Measurements from ENCODE around the gene HID1. TPM values are rescaled to one million over a fixed set of nuclear protein-coding genes. Genes with fewer than 3 reads are reported as not detected.

HID1 gene
- total RNA-seq, 1 donor from 2014 or later = 11.8 TPM

- H3K4me3 Mint-ChIP-seq = no peak overlapping the region
- no peak overlapping the region for H3K27ac Mint-ChIP-seq (ENCODE audit: unreplicated experiment)
- DNase-seq (ENCODE audit: low read depth, low spot score) = no peak
- no peaks in the 10 kb centered on the region for H3K4me1 Mint-ChIP-seq
- no peak for TF ChIP-seq CTCF (conservative IDR thresholded peaks at IDR 0.05)
- H3K27me3 Mint-ChIP-seq (ENCODE audit: low read depth) = no peaks in the 10 kb centered on the region
- no peaks in the 10 kb centered on the region for H3K9me3 Mint-ChIP-seq
- no peaks in the 10 kb centered on the region for H3K36me3 Mint-ChIP-seq (ENCODE audit: low read depth)
Observed at GRCh38 chr17:75003957-75004355, 31.4 kb upstream of the HID1 start.

GRCh38 chr17:75003070-75003956 lies 30.8 kb upstream of the HID1 start:
- no peak for DNase-seq (ENCODE audit: low read depth, low spot score)
- H3K4me1 Mint-ChIP-seq = no peaks in the 10 kb centered on the region
- no peak for TF ChIP-seq CTCF (conservative IDR thresholded peaks at IDR 0.05)
- no peaks in the 10 kb centered on the region for H3K9me3 Mint-ChIP-seq
- H3K4me3 Mint-ChIP-seq = no peak overlapping the region
- no peaks in the 10 kb centered on the region for H3K27me3 Mint-ChIP-seq (ENCODE audit: low read depth)
- no peak overlapping the region for H3K27ac Mint-ChIP-seq (ENCODE audit: unreplicated experiment)
- no peaks in the 10 kb centered on the region for H3K36me3 Mint-ChIP-seq (ENCODE audit: low read depth)

DNA sequence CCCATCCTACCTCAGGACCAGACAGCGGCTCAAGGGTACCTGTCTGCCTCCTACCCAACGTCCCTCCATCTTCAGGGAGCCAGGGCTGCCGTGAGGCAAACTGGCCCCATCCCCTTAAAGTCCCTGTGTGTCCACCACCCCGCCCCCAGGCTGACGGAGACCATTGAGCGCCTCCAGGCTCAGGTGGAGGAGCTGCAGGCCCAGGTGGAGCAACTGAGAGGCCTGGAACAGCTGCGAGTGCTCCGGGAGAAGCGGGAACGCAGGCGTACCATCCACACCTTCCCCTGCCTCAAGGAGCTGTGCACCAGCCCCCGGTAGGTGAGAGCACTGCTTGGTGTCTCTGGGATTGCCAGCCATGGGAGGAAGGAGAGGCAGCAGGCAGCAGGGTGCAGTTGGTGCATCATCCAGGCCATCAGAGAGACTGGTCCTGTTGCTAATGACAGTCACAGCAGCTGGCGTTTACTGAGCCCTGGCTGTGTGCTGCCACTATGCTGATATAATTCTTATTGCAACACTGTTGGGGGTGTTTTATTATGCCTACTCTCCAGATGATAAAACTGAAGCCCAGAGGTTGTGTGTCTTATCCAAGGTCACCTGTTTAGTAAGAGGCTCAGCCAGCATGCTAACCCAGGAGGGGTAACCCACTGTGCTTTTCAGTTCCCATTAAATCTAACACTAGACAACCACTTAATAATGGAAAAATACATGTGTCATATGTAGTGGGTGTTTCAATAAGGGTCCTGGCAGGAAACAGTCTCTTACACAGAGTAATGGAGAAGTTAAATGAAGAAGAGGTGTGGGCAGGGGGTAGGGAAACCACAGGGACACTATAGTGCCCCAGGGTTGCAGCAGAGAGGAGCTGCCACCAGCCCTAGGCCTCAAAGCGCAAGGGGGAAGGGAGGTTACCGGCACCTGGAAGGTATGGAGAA lies 29.6 kb upstream of the HID1 start:
- no peaks in the 10 kb centered on the region for H3K4me1 Mint-ChIP-seq
- no peak overlapping the region for H3K27ac Mint-ChIP-seq (ENCODE audit: unreplicated experiment)
- no peaks in the 10 kb centered on the region for H3K36me3 Mint-ChIP-seq (ENCODE audit: low read depth)
- H3K4me3 Mint-ChIP-seq = no peak overlapping the region
- no peak for TF ChIP-seq CTCF (conservative IDR thresholded peaks at IDR 0.05)
- DNase-seq (ENCODE audit: low read depth, low spot score) = no peak
- no peaks in the 10 kb centered on the region for H3K27me3 Mint-ChIP-seq (ENCODE audit: low read depth)
- no peaks in the 10 kb centered on the region for H3K9me3 Mint-ChIP-seq

DNA sequence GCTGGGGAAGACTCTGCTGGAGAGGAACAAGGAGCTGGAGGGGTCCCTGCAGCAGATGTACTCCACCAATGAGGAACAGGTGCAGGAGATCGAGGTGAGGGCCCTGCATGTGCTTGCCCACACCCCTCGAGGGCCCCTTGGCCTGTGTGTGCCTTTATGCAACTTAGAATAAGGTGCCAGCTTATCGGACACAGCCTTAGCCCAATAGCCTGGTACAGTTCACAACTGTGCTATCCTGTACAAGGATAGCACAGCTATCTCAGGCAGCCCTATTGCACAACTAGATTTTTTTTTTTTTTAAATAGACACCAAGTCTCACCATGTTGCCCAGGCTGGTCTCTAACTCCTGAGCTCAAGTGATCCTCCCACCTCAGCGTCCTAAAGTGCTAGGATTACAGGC lies 27.0 kb upstream of the HID1 start:
- no peak for TF ChIP-seq CTCF (conservative IDR thresholded peaks at IDR 0.05)
- H3K27ac Mint-ChIP-seq (ENCODE audit: unreplicated experiment) = no peak overlapping the region
- H3K36me3 Mint-ChIP-seq (ENCODE audit: low read depth) = no peaks in the 10 kb centered on the region
- no peak for DNase-seq (ENCODE audit: low read depth, low spot score)
- H3K4me1 Mint-ChIP-seq = no peaks in the 10 kb centered on the region
- no peaks in the 10 kb centered on the region for H3K9me3 Mint-ChIP-seq
- H3K27me3 Mint-ChIP-seq (ENCODE audit: low read depth) = no peaks in the 10 kb centered on the region
- no peak overlapping the region for H3K4me3 Mint-ChIP-seq

- Mint-ChIP-seq H3K9me3 (no peaks in the 10 kb centered on the region), H3K27ac (ENCODE audit: unreplicated experiment) (peak overlapping the region; percentile 66), H3K4me3 (no peak overlapping the region), H3K36me3 (ENCODE audit: low read depth) (no peaks in the 10 kb centered on the region), H3K4me1 (no peaks in the 10 kb centered on the region), H3K27me3 (ENCODE audit: low read depth) (no peaks in the 10 kb centered on the region)
- DNase-seq (ENCODE audit: low read depth, low spot score) = no peak
- no peak for TF ChIP-seq CTCF (conservative IDR thresholded peaks at IDR 0.05)
Observed at GRCh38 chr17:74998783-74999182, 26.2 kb upstream of the HID1 start.
